K562 treated with DMSO at 1 percent for 48 hours (cell line): Measurements from ENCODE around the gene ANO8. TPM values are rescaled to one million over a fixed set of nuclear protein-coding genes. Genes with fewer than 3 reads are reported as not detected.

Experiments used
- total RNA-seq: library from RNA; unstranded; fragments of 300-600 nt; gene quantifications from 2 replicates; pipeline ENCODE4 v1.2.3, GENCODE V29; 2022; ENCODE audit warnings: low replicate concordance; ENCODE audit errors: extremely low read depth

ANO8 gene
- total RNA-seq, result not detected in 2 replicates

GRCh38 chr19:17334414-17335409 lies at the start of gene ANO8:
Gene ANO8 (minus strand): TSS chr19:17334855. CDS start chr19:17334670, 185 bp downstream.

GRCh38 chr19:17376935-17377600 lies 42.4 kb upstream of the ANO8 start, which contains the start of gene PLVAP:
Gene PLVAP (minus strand): TSS chr19:17377342. CDS start chr19:17377288, 54 bp downstream.

DNA sequence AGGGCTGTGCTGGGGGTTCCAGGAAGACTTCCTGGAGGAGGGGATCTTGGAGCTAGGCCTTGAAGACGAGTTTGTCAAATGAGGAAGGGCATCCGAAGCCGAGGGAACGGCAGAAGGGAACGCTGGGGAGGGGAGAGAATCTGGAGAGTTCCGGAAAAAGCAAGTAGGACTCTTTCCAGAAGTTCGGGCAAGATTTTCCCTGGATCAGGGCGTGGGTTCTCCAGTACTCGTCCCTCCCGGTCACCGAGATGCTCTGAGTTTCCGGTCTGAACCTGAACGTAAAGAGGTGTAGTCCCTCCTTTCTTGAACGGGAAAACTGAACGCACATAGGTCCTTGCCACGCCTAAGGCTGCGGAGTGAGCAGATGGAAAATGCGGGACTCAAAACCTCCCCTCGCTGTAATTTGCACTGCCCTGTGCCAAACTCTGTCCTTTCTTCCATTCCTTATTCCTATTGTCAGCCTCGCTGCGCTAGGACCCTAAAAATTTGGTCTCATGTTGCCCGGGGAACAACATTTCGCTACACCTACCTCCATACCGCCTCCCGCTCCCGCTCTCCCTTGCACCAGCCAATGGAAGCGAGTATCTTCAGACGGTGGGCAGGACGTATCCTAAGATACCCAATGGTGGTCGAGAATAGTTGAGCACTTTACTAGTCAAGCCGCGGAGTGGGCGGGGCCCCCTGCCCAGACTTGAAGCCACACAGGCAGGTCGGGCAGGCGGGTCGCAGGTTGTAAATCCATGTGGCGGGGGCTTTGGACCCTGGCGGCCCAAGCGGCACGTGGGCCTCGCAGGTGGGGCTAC lies 2.4 kb upstream of the ANO8 start, which contains the start of gene GTPBP3:
Gene GTPBP3 (plus strand): TSS at position 682 of the 803 bp plus-strand sequence. CDS start 59 bp downstream, at position 741.

GRCh38 chr19:17309198-17309964 lies 25.3 kb downstream of the ANO8 start, which contains the start of gene DDA1:
Gene DDA1 (plus strand): TSS chr19:17309563. CDS start chr19:17309655, 92 bp downstream.

DNA sequence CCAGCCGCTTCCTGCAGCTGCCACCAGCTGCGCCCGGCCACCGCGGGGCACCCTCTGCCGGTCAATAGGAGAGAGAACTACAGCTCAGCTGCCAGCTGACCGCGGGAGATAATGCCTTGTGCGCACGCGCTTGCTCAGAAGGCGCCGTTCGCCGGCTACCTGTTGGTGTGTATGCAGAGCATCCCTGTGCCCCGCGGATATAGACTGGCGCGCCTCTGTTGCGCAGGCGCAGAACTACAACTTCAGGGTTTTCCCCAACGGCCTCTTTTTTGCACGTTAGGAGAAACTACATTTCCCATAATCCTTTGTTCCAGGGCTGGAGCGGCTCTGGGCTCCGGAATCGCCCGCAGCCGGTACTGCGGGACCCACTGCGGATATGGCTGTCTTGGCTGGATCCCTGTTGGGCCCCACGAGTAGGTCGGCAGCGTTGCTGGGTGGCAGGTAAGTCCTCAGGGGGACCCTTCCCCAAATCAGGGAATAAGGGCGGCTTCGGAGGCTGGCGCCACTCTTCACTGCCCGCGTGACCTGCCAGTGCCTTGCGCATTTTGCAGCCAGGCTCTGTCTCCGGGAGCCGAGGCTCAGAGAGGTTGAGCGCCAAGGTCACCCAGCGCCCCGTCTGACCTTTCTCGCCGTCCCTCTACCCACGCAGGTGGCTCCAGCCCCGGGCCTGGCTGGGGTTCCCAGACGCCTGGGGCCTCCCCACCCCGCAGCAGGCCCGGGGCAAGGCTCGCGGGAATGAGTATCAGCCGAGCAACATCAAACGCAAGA lies 29.0 kb downstream of the ANO8 start, which contains the start of gene MRPL34:
Gene MRPL34 (plus strand): TSS at position 356 of the 768 bp plus-strand sequence. CDS start 21 bp downstream, at position 377.

GRCh38 chr19:17303167-17303939 lies 31.3 kb downstream of the ANO8 start, which contains the start of gene ABHD8:
Gene ABHD8 (minus strand): TSS chr19:17303425. CDS start chr19:17301616, 1,809 bp downstream.

DNA sequence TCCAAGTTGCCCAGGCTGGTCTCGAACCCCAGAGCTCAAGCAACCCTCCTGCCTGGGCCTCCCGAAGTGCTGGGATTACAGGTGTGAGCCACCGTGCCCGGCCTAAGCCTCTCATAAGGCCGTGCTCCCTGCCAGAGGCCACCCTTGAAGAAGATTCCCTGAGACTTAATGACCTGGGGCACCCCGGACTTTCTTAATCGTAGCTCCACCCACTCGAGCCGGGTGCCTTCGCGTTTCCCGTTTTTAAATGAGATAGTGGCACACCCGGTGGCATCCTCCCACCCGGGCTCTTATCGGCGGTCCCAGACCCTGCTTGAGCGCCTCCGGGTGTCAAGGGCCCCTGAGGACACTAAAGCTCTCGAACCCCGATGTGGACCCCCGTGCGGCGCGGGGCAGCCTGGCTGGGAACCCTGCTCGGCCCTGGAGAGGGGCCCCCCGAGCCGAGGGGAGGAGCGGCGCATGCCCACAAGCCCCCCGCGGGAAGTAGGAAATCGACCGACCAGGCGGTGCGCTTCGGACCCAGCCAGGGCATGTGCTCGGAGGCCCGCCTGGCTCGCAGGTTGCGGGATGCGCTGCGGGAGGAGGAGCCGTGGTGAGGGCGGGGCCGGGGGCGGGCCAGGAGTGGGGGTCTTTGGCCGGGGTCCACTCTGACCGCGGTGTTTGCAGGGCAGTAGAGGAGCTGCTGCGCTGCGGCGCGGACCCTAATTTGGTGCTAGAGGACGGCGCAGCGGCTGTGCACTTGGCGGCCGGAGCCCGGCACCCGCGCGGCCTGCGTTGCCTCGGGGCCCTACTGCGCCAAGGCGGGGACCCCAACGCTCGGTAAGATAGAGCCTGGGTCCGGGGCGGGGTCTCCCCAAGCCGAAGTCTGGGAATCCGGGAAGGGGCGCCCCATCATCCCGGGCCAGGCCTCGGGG lies 53.0 kb downstream of the ANO8 start, which contains the start of gene ANKLE1:
Gene ANKLE1 (plus strand): TSS at position 511 of the 914 bp plus-strand sequence. CDS start 20 bp downstream, at position 531.

Other genes with a start within 250 kb of the ANO8 start
- not detected in 2 replicates for gene USE1, start 119.5 kb downstream of the ANO8 start, total RNA-seq
- gene OCEL1, start 108.6 kb downstream of the ANO8 start, total RNA-seq, result not detected in 2 replicates
- gene NR2F6, start 88.9 kb downstream of the ANO8 start, total RNA-seq, result 322 TPM in 1 of 2 replicates, not detected in the other
- gene USHBP1, start 70.1 kb downstream of the ANO8 start, total RNA-seq, result not detected in 2 replicates
- not detected in 2 replicates for gene BABAM1, start 67.4 kb downstream of the ANO8 start, total RNA-seq
- not detected in 2 replicates for gene ANKLE1, start 53.0 kb downstream of the ANO8 start, total RNA-seq
- not detected in 2 replicates for gene ABHD8, start 31.4 kb downstream of the ANO8 start, total RNA-seq
- not detected in 2 replicates for gene MRPL34, start 29.0 kb downstream of the ANO8 start, total RNA-seq
- gene DDA1, start 25.3 kb downstream of the ANO8 start, total RNA-seq, result 453 TPM in 1 of 2 replicates, not detected in the other
- not detected in 2 replicates for gene GTPBP3, start 2.7 kb upstream of the ANO8 start, total RNA-seq
- not detected in 2 replicates for gene PLVAP, start 42.5 kb upstream of the ANO8 start, total RNA-seq
- gene CCDC194, start 59.3 kb upstream of the ANO8 start, total RNA-seq, result not detected in 2 replicates
- gene BST2, start 70.8 kb upstream of the ANO8 start, total RNA-seq, result 2,778 TPM in 1 of 2 replicates, not detected in the other
- gene MVB12A, start 85.2 kb upstream of the ANO8 start, total RNA-seq, result not detected in 2 replicates
- not detected in 2 replicates for gene TMEM221, start 113.8 kb upstream of the ANO8 start, total RNA-seq
- gene NXNL1, start 126.1 kb upstream of the ANO8 start, total RNA-seq, result not detected in 2 replicates
- not detected in 2 replicates for gene SLC27A1, start 135.7 kb upstream of the ANO8 start, total RNA-seq
- not detected in 2 replicates for gene PGLS, start 176.8 kb upstream of the ANO8 start, total RNA-seq
- 98.5 TPM in 1 of 2 replicates, not detected in the other for gene COLGALT1, start 220.8 kb upstream of the ANO8 start, total RNA-seq